Progenitor cell of endocrine pancreas (in vitro differentiated cells): ENCODE results near the gene CNTNAP5. TPM values are rescaled to one million over a fixed set of nuclear protein-coding genes. Genes with fewer than 3 reads are reported as not detected.

Experiments used
- DNase-seq: peaks from one replicate; pipeline ENCODE4 v3.0.0; 2021; ENCODE audit warnings: low spot score; ENCODE audit not compliant: unreplicated experiment
- H3K27ac Mint-ChIP-seq: 2 replicates; pipeline ENCODE4 v1.8.0; 2021; ENCODE audit warnings: mild to moderate bottlenecking, moderate library complexity, mixed read lengths
- H3K27me3 Mint-ChIP-seq: 2 replicates; pipeline ENCODE4 v1.8.0; 2021; ENCODE audit warnings: mixed read lengths
- H3K36me3 Mint-ChIP-seq: 2 replicates; pipeline ENCODE4 v1.8.0; 2022; ENCODE audit warnings: mixed read lengths; ENCODE audit not compliant: insufficient read depth
- H3K4me1 Mint-ChIP-seq: 2 replicates; pipeline ENCODE4 v1.8.0; 2021; ENCODE audit warnings: low read depth, mixed read lengths
- H3K4me3 Mint-ChIP-seq: 2 replicates; pipeline ENCODE4 v1.8.0; 2021; ENCODE audit warnings: low read depth, mild to moderate bottlenecking, moderate library complexity, mixed read lengths
- H3K9me3 Mint-ChIP-seq: 2 replicates; pipeline ENCODE4 v1.8.0; 2021; ENCODE audit warnings: low read depth, mixed read lengths
- CTCF ChIP-seq: fragments of 200-600 bp; sonication (generic); IDR thresholded peaks from one replicate; pipeline ENCODE4 v1.5.0; 2021; ENCODE audit warnings: antibody characterized with exemption, mild to moderate bottlenecking; ENCODE audit not compliant: unreplicated experiment
- total RNA-seq: library from RNA; stranded (reverse); gene quantifications from 2 replicates; pipeline ENCODE4 v1.2.1, GENCODE V29; 2021

The CNTNAP5 gene
- total RNA-seq, 1 donor from 2014 or later, result 5.3 TPM

DNA sequence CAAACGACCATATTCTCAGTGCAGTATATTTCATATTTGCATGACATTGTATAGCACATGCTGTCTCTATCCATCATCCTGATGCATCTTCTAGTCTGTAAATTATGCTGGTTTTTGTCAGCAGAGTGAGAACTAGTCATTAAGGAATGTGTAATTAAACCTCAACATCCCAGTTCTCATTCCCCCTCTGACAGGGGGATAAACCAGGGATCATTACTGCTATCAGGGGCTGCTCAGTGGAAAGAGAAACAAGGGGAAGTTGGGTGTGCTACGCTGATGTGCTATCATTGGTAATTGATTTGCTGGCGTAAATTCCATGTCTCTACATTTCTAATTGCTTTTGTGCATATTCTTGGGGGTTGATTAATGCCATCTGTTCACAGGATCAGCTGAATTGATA is 7.7 kb downstream of the CNTNAP5 start:
- H3K36me3 Mint-ChIP-seq, result peaks cover 5% of the 10 kb centered on the region
- no peak overlapping the region for H3K27ac Mint-ChIP-seq
- no peaks in the 10 kb centered on the region for H3K27me3 Mint-ChIP-seq
- H3K9me3 Mint-ChIP-seq, result peaks cover 3% of the 10 kb centered on the region
- H3K4me1 Mint-ChIP-seq, result peaks cover 13% of the 10 kb centered on the region
- DNase-seq, result no peak
- no peak overlapping the region for H3K4me3 Mint-ChIP-seq
- no peak for TF ChIP-seq CTCF

GRCh38 chr2:124034265-124034664 is 9.2 kb downstream of the CNTNAP5 start:
- TF ChIP-seq CTCF, result no peak
- Mint-ChIP-seq H3K9me3 (peaks cover 3% of the 10 kb centered on the region), H3K4me3 (no peak overlapping the region), H3K27me3 (no peaks in the 10 kb centered on the region), H3K27ac (no peak overlapping the region), H3K36me3 (peaks cover 5% of the 10 kb centered on the region), H3K4me1 (peaks cover 14% of the 10 kb centered on the region)
- DNase-seq, result no peak

- no peak for TF ChIP-seq CTCF
- Mint-ChIP-seq H3K9me3 (peaks cover 3% of the 10 kb centered on the region), H3K27ac (no peak overlapping the region), H3K4me3 (no peak overlapping the region), H3K4me1 (peaks cover 14% of the 10 kb centered on the region), H3K27me3 (no peaks in the 10 kb centered on the region), H3K36me3 (peaks cover 5% of the 10 kb centered on the region)
- DNase-seq, result no peak
These were observed 9.9 kb downstream of the CNTNAP5 start for GRCh38 chr2:124035001-124035400.

GRCh38 chr2:124039032-124039431 is 13.9 kb downstream of the CNTNAP5 start:
- Mint-ChIP-seq H3K27ac (no peak overlapping the region), H3K4me1 (peaks cover 17% of the 10 kb centered on the region), H3K27me3 (no peaks in the 10 kb centered on the region), H3K9me3 (peaks cover 3% of the 10 kb centered on the region), H3K4me3 (no peak overlapping the region), H3K36me3 (peaks cover 5% of the 10 kb centered on the region)
- no peak for TF ChIP-seq CTCF
- no peak for DNase-seq

DNA sequence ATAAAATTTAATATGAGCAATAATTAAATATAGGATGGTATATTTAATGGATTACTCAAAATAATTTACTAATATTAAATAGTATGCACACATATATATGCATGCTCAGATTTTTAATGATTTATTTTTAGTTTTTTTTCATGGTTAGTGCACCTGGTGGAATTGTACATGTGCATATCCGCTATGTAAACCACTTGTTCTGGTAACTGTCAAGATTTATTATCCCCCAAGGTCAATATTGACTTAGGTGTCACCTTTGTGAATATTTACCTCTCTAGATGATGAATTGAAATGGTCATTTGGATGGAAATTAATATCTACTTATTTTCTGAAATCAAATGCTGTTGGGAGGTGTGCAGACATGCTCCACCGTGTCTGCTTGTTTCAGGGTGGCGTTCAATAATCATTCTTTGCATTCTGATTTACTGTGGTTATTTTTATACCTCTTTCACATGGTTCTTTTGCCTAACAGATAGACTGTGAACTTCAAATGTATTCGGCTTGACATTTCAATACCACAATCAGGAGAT is 14.7 kb downstream of the CNTNAP5 start:
- Mint-ChIP-seq H3K4me3 (no peak overlapping the region), H3K27me3 (no peaks in the 10 kb centered on the region), H3K9me3 (peaks cover 3% of the 10 kb centered on the region), H3K27ac (no peak overlapping the region), H3K4me1 (peaks cover 15% of the 10 kb centered on the region), H3K36me3 (peaks cover 5% of the 10 kb centered on the region)
- no peak for TF ChIP-seq CTCF
- no peak for DNase-seq
